HepG2 (cell line): ENCODE measurements around the gene GALR2. TPM values are rescaled to one million over a fixed set of nuclear protein-coding genes. Genes with fewer than 3 reads are reported as not detected.
A peak's percentile ranks its signal among the peaks of the same experiment; 100 is the strongest.

ENCODE experiments used
- ATF7-NPFF ChIP-seq: sonication (generic); formaldehyde crosslinking; IDR thresholded peaks from 2 replicates; pipeline ENCODE4 v1.8.1; 2023; ENCODE audit warnings: mild to moderate bottlenecking, low read depth, missing genetic modification reagents, moderate library complexity
- ETV5 ChIP-seq: IDR thresholded peaks from 2 replicates; pipeline ENCODE4 v1.6.1; 2018; ENCODE audit warnings: missing biosample characterization, missing genetic modification reagents, inconsistent platforms, borderline replicate concordance
- GTF3A ChIP-seq: sonication (generic); formaldehyde crosslinking; conservative IDR thresholded peaks from 2 replicates; pipeline ENCODE4 v1.4.0; 2020; ENCODE audit warnings: mild to moderate bottlenecking, missing genetic modification reagents
- HOXA9 ChIP-seq: sonication (generic); formaldehyde crosslinking; IDR thresholded peaks from 2 replicates; pipeline ENCODE4 v1.8.1; 2022; ENCODE audit warnings: missing genetic modification reagents, mild to moderate bottlenecking, moderate library complexity, borderline replicate concordance
- NR3C1 ChIP-seq: sonication (generic); formaldehyde crosslinking; IDR thresholded peaks from 2 replicates; pipeline ENCODE4 v1.4.0; 2020; ENCODE audit warnings: missing genetic modification reagents
- POGZ ChIP-seq: sonication (generic); formaldehyde crosslinking; IDR thresholded peaks from 2 replicates; pipeline ENCODE4 v1.4.0; 2020; ENCODE audit warnings: mild to moderate bottlenecking, missing genetic modification reagents
- RBM22 ChIP-seq: fragments of 200-400 bp; formaldehyde crosslinking; optimal IDR thresholded peaks from 2 replicates; pipeline ENCODE3; 2017; ENCODE audit warnings: mild to moderate bottlenecking, low read length, moderate library complexity
- REL ChIP-seq: sonication (generic); formaldehyde crosslinking; conservative IDR thresholded peaks from 2 replicates; pipeline ENCODE4 v1.8.0; 2022; ENCODE audit warnings: mild to moderate bottlenecking, missing genetic modification reagents, moderate library complexity
- RFX5 ChIP-seq: IDR thresholded peaks from 2 replicates; pipeline ENCODE4 v1.6.1; 2011; ENCODE audit warnings: low read depth, low read length, improper control_type of control experiment
- TCF7 ChIP-seq: sonication (generic); IDR thresholded peaks from 2 replicates; pipeline ENCODE4 v1.6.1; 2016; ENCODE audit warnings: antibody characterized with exemption, low read depth
- U2AF2 ChIP-seq: fragments of 200-400 bp; formaldehyde crosslinking; IDR thresholded peaks from 2 replicates; pipeline ENCODE4 v1.6.1; 2017; ENCODE audit warnings: low read depth, mild to moderate bottlenecking, low read length
- ZNF317 ChIP-seq: sonication (generic); formaldehyde crosslinking; IDR thresholded peaks from 2 replicates; pipeline ENCODE4 v1.5.0; 2020; ENCODE audit warnings: mild to moderate bottlenecking, missing genetic modification reagents
- ZNF547 ChIP-seq: sonication (generic); formaldehyde crosslinking; IDR thresholded peaks from 2 replicates; pipeline ENCODE4 v1.5.1; 2020; ENCODE audit warnings: mild to moderate bottlenecking, missing genetic modification reagents
- ZNF615 ChIP-seq: sonication (generic); formaldehyde crosslinking; IDR thresholded peaks from 2 replicates; pipeline ENCODE4 v1.5.0; 2020; ENCODE audit warnings: mild to moderate bottlenecking, missing genetic modification reagents, borderline replicate concordance
- ZNF780A ChIP-seq: sonication (generic); formaldehyde crosslinking; IDR thresholded peaks from 2 replicates; pipeline ENCODE4 v1.8.0; 2022; ENCODE audit warnings: mild to moderate bottlenecking, missing genetic modification reagents, moderate library complexity
- polyA plus RNA-seq, 8 experiments: library from polyadenylated mRNA; depleted of rRNA in 3 of 8; stranded (reverse) in 7 of 8; unstranded in 1 of 8; fragments of >200 nt; fragmentation: Illumina TruSeq in 4 of 8; extraction: Trizol in 4 of 8; gene quantifications; 2 replicates each; pipeline versions ENCODE4 v1.2.1 to v1.2.3, GENCODE V29; 2011 to 2016; ENCODE audit warnings: low read depth in 4 of 8, missing spikeins in 1 of 8, mixed read lengths in 1 of 8; ENCODE audit not compliant: insufficient read depth in 1 of 8
- total RNA-seq, 5 experiments: library from RNA; depleted of rRNA; stranded (reverse); fragments of >200 nt; fragmentation: Illumina TruSeq; extraction: Trizol; gene quantifications; 2 replicates each; pipeline ENCODE4 v1.2.3, GENCODE V29; 2016; ENCODE audit warnings: low read depth in 1 of 5
- TF ChIP-seq, protein P1 (sequence below): sonication (generic); formaldehyde crosslinking; IDR thresholded peaks from 2 replicates; pipeline ENCODE4 v1.4.0; 2020; ENCODE audit warnings: missing genetic modification reagents
- TF ChIP-seq, protein P2 (sequence below): sonication (generic); formaldehyde crosslinking; IDR thresholded peaks from 2 replicates; pipeline ENCODE4 v1.8.1; 2023; ENCODE audit warnings: missing genetic modification reagents, mild to moderate bottlenecking, borderline replicate concordance
- TF ChIP-seq, protein P3 (sequence below): sonication (generic); formaldehyde crosslinking; IDR thresholded peaks from 2 replicates; pipeline ENCODE4 v1.5.1; 2020; ENCODE audit warnings: missing genetic modification reagents, mild to moderate bottlenecking, borderline replicate concordance
- TF ChIP-seq, protein P4 (sequence below): sonication (generic); formaldehyde crosslinking; IDR thresholded peaks from 2 replicates; pipeline ENCODE4 v1.5.1; 2020; ENCODE audit warnings: mild to moderate bottlenecking, missing genetic modification reagents, borderline replicate concordance
- TF ChIP-seq, protein P5 (sequence below): sonication (generic); formaldehyde crosslinking; IDR thresholded peaks from 2 replicates; pipeline ENCODE4 v1.5.0; 2020; ENCODE audit warnings: missing genetic modification reagents

The GALR2 gene
- total and polyA plus RNA-seq, 2 of the 13 experiments (the other 11 are each of a cell fraction or from before 2014, with no cell fraction given), result 0.48 to 0.58 TPM

DNA sequence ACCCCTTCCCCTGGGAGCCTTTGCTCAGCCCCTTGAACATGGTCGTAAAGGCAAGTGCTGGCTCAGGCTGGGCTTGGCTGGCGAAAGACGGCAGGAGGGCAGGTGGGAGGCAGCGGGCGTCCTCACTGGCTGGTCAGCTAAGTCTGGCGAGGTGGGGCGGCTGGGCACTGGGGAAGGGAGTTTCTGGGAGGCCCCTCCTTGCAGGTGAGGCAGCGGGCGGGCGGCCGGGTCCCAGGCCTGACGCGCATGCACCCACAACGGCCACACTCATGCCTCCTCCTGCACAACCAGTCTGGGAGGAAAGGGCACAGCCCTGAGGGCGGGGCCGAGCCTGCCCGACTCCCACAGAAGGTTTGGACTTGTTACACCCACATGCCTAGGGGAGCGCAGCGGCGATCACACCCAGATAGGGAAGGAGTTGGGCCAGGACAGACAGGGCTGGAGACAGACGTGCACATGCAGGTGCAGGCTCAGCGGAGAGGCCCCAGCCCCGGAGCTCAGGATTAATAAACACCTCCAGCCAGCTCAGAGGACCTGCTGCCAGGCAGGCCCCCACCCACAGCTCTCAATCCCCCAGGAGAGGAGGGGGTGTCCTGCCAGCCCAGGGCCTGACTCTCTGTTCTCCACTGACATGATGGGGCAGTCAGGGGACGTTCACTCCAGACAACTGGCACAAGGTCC is 47.3 kb upstream of the GALR2 start, which contains the start of gene EVPL (continued):
- TF ChIP-seq, protein P1, sequence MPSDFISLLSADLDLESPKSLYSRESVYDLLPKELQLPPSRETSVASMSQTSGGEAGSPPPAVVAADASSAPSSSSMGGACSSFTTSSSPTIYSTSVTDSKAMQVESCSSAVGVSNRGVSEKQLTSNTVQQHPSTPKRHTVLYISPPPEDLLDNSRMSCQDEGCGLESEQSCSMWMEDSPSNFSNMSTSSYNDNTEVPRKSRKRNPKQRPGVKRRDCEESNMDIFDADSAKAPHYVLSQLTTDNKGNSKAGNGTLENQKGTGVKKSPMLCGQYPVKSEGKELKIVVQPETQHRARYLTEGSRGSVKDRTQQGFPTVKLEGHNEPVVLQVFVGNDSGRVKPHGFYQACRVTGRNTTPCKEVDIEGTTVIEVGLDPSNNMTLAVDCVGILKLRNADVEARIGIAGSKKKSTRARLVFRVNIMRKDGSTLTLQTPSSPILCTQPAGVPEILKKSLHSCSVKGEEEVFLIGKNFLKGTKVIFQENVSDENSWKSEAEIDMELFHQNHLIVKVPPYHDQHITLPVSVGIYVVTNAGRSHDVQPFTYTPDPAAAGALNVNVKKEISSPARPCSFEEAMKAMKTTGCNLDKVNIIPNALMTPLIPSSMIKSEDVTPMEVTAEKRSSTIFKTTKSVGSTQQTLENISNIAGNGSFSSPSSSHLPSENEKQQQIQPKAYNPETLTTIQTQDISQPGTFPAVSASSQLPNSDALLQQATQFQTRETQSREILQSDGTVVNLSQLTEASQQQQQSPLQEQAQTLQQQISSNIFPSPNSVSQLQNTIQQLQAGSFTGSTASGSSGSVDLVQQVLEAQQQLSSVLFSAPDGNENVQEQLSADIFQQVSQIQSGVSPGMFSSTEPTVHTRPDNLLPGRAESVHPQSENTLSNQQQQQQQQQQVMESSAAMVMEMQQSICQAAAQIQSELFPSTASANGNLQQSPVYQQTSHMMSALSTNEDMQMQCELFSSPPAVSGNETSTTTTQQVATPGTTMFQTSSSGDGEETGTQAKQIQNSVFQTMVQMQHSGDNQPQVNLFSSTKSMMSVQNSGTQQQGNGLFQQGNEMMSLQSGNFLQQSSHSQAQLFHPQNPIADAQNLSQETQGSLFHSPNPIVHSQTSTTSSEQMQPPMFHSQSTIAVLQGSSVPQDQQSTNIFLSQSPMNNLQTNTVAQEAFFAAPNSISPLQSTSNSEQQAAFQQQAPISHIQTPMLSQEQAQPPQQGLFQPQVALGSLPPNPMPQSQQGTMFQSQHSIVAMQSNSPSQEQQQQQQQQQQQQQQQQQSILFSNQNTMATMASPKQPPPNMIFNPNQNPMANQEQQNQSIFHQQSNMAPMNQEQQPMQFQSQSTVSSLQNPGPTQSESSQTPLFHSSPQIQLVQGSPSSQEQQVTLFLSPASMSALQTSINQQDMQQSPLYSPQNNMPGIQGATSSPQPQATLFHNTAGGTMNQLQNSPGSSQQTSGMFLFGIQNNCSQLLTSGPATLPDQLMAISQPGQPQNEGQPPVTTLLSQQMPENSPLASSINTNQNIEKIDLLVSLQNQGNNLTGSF, result peak; percentile 33; the same call in 1 of the 2 replicates
- TF ChIP-seq RBM22, result no peak
- TF ChIP-seq, protein P2, sequence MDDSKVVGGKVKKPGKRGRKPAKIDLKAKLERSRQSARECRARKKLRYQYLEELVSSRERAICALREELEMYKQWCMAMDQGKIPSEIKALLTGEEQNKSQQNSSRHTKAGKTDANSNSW (CRISPR knock-in tag), result no peak
- TF ChIP-seq, protein P3, sequence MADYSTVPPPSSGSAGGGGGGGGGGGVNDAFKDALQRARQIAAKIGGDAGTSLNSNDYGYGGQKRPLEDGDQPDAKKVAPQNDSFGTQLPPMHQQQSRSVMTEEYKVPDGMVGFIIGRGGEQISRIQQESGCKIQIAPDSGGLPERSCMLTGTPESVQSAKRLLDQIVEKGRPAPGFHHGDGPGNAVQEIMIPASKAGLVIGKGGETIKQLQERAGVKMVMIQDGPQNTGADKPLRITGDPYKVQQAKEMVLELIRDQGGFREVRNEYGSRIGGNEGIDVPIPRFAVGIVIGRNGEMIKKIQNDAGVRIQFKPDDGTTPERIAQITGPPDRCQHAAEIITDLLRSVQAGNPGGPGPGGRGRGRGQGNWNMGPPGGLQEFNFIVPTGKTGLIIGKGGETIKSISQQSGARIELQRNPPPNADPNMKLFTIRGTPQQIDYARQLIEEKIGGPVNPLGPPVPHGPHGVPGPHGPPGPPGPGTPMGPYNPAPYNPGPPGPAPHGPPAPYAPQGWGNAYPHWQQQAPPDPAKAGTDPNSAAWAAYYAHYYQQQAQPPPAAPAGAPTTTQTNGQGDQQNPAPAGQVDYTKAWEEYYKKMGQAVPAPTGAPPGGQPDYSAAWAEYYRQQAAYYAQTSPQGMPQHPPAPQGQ (CRISPR knock-in tag), result no peak
- TF ChIP-seq ZNF780A (CRISPR knock-in tag), result no peak
- 0 out of 2 replicates have a peak, but pooled peaks have one; percentile 70 for TF ChIP-seq ZNF615 (CRISPR knock-in tag)
- TF ChIP-seq RFX5, result no peak
- TF ChIP-seq REL (CRISPR knock-in tag), result peak; percentile 70; the same call in 1 of the 2 replicates
- no peak for TF ChIP-seq NR3C1 (CRISPR knock-in tag)
- TF ChIP-seq GTF3A (CRISPR knock-in tag), result no peak; the same call in 1 of the 2 replicates
- TF ChIP-seq POGZ (CRISPR knock-in tag), result no peak
- TF ChIP-seq ETV5, result no peak
- peak; percentile 31 for TF ChIP-seq ZNF547 (CRISPR knock-in tag)
- no peak for TF ChIP-seq U2AF2
- TF ChIP-seq ZNF317 (CRISPR knock-in tag), result no peak
- TF ChIP-seq HOXA9 (CRISPR knock-in tag), result no peak
- TF ChIP-seq, protein P4, sequence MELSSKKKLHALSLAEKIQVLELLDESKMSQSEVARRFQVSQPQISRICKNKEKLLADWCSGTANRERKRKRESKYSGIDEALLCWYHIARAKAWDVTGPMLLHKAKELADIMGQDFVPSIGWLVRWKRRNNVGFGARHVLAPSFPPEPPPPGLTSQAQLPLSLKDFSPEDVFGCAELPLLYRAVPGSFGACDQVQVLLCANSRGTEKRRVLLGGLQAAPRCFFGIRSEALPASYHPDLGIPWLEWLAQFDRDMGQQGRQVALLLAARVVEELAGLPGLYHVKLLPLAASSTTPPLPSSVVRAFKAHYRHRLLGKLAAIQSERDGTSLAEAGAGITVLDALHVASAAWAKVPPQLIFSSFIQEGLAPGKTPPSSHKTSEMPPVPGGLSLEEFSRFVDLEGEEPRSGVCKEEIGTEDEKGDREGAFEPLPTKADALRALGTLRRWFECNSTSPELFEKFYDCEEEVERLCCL (CRISPR knock-in tag), result peak; percentile 38; the same call in 1 of the 2 replicates
- TF ChIP-seq TCF7, result no peak
- TF ChIP-seq, protein P5, sequence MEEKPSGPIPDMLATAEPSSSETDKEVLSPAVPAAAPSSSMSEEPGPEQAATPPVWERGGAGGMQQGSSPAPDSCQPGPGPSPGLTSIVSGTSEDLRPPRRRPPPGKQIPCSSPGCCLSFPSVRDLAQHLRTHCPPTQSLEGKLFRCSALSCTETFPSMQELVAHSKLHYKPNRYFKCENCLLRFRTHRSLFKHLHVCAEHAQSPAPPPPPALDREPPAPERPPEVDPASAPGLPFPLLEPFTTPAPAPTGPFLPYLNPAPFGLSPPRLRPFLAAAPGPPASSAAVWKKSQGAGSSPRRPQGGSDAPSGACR (CRISPR knock-in tag), result 0 out of 2 replicates have a peak, but pooled peaks have one; percentile 52
- TF ChIP-seq ATF7-NPFF (CRISPR knock-in tag), result peak; percentile 50; the same call in 1 of the 2 replicates
